Measurements from ENCODE around the gene ALG10B.
"Not testable (repeated sequence)": the region's sequence is repeated elsewhere in the genome, so short reads cannot be mapped to it uniquely, and the experiment has no call there.

- not testable (repeated sequence) for TF ChIP-seq CTCF (IDR thresholded peaks at IDR 0.05; ENCODE audit: extremely low read depth in 1 of 2, insufficient read depth in 1 of 2, low read depth in 1 of 2, low read length in 2 of 2); POLR2A (IDR thresholded peaks at IDR 0.05; ENCODE audit: low read depth, low read length); MAX (IDR thresholded peaks at IDR 0.05; ENCODE audit: insufficient read depth, insufficient read length); POLR2AphosphoS5 (IDR thresholded peaks at IDR 0.05; ENCODE audit: insufficient read depth, low read depth, low read length); JUN (IDR thresholded peaks at IDR 0.05; ENCODE audit: borderline replicate concordance, insufficient read depth, insufficient read length, low read depth); EZH2 (IDR thresholded peaks at IDR 0.05; ENCODE audit: borderline replicate concordance, low read depth, low read length, severe bottlenecking)
Measured at GRCh38 chr12:38343916-38344315, 27.3 kb downstream of the ALG10B start.
